ENCODE measurements around the gene LRRC25.

DNA sequence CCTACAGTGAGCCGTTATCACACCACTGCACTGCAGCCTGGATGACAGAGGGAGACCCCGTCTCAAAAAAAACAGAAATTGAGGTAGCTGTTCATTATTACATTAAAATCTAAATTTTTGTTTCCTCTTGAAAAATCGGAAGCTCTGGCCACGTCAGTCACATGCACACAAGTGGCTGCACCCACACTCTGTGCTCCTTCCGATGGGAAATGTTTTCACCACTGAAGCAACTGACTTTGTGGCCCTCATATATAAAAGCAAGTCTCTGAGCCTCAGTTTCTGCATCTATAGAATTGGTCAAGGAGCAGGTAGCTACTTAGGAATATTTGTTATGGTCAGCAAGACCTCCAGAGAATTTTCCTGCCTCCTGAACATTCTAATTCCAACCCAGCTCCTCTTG is 4.5 kb downstream of the LRRC25 start:
- TF ChIP-seq POLR2AphosphoS5 (IDR thresholded peaks at IDR 0.05) (no peak), POLR2A (IDR thresholded peaks at IDR 0.05) (no peak)
- TF ChIP-seq, protein P1, sequence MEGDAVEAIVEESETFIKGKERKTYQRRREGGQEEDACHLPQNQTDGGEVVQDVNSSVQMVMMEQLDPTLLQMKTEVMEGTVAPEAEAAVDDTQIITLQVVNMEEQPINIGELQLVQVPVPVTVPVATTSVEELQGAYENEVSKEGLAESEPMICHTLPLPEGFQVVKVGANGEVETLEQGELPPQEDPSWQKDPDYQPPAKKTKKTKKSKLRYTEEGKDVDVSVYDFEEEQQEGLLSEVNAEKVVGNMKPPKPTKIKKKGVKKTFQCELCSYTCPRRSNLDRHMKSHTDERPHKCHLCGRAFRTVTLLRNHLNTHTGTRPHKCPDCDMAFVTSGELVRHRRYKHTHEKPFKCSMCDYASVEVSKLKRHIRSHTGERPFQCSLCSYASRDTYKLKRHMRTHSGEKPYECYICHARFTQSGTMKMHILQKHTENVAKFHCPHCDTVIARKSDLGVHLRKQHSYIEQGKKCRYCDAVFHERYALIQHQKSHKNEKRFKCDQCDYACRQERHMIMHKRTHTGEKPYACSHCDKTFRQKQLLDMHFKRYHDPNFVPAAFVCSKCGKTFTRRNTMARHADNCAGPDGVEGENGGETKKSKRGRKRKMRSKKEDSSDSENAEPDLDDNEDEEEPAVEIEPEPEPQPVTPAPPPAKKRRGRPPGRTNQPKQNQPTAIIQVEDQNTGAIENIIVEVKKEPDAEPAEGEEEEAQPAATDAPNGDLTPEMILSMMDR (IDR thresholded peaks at IDR 0.05), result no peak
